AG04449 (cell line): ENCODE results near the gene INSC.

Experiments
- CTCF ChIA-PET: fragments of 350-600 bp; formaldehyde crosslinking; extraction: SDS; loops from one replicate; lab custom pipeline; 2021; ENCODE audit warnings: antibody characterized with exemption; lab: Yijun Ruan, JAX
- POLR2A ChIA-PET: fragments of 400-600, 350-600 bp; formaldehyde crosslinking; extraction: SDS; loops from one replicate; lab custom pipeline; 2020; ENCODE audit warnings: antibody characterized with exemption, inconsistent platforms; lab: Yijun Ruan, JAX
- DNase-seq: peaks from one replicate; pipeline ENCODE4 v3.0.0-alpha.2; 2010; ENCODE audit warnings: low read depth, low spot score
- H3K4me3 ChIP-seq: 2 replicates; pipeline ENCODE4 v1.5.1; 2011; ENCODE audit warnings: low read depth, mild to moderate bottlenecking, control low read depth, low read length
- TF ChIP-seq, protein P1 (sequence below): IDR thresholded peaks from one replicate; pipeline ENCODE4 v1.5.1; 2011; ENCODE audit warnings: mild to moderate bottlenecking, moderate library complexity, low read length, control low read depth, inconsistent platforms; ENCODE audit not compliant: insufficient read depth; ENCODE audit errors: missing control alignments

The INSC gene

DNA sequence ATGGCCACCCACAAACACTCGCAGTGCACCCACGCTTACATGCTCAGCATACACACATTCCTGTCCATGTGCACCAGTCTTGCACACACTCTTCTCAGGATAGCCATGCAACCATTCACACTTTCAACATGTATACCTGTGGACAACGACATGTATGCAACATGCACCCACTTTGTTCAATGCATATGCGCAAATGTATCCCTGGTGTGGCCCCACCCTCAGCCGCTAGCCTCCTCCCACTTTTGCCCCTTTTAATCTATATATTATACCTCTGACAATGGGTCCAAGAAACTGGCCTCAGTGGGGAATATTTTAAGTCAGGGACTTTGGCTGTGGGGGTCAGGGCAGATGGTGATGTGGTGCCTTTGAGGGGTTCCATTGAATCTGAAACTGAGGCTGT lies 963 bp downstream of the INSC start:
- no peak for DNase-seq
- TF ChIP-seq, protein P1, sequence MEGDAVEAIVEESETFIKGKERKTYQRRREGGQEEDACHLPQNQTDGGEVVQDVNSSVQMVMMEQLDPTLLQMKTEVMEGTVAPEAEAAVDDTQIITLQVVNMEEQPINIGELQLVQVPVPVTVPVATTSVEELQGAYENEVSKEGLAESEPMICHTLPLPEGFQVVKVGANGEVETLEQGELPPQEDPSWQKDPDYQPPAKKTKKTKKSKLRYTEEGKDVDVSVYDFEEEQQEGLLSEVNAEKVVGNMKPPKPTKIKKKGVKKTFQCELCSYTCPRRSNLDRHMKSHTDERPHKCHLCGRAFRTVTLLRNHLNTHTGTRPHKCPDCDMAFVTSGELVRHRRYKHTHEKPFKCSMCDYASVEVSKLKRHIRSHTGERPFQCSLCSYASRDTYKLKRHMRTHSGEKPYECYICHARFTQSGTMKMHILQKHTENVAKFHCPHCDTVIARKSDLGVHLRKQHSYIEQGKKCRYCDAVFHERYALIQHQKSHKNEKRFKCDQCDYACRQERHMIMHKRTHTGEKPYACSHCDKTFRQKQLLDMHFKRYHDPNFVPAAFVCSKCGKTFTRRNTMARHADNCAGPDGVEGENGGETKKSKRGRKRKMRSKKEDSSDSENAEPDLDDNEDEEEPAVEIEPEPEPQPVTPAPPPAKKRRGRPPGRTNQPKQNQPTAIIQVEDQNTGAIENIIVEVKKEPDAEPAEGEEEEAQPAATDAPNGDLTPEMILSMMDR: no peak
- H3K4me3 ChIP-seq: no peak overlapping the region
- ChIA-PET POLR2A (no interaction called here), CTCF (interaction anchor here (1.5 to 2.8 kb wide), 3 partner anchors 8 to 15 kb away, joined by 3 to 10 read pairs (median 8); no protein-coding TSS in a partner anchor)

DNA sequence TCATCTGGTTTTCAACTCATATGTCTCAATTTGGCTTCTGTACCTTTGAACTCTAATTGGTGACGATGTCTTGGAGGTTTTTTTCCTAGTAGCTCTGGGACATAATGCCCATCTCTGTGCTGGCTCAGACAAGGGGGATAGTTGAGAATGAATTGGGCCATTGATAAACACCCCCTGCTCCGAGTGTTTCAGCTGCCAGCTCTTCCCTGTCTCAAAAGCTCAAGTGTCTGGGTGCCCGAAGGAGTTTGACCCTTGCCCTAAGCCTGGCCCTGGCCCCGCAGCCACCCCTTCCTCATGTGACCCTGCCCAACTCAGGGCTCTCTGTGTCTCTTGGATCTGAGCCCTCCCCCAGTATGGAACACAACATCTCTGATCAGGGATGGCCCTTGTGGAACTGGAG lies 3.0 kb downstream of the INSC start:
- TF ChIP-seq, protein P1: no peak
- no peak for DNase-seq
- ChIA-PET POLR2A (no interaction called here), CTCF (interaction anchor here (0.7 to 2.8 kb wide), 8 partner anchors 8 to 42 kb away, joined by 3 to 10 read pairs (median 4); no protein-coding TSS in a partner anchor)
- H3K4me3 ChIP-seq: no peak overlapping the region

DNA sequence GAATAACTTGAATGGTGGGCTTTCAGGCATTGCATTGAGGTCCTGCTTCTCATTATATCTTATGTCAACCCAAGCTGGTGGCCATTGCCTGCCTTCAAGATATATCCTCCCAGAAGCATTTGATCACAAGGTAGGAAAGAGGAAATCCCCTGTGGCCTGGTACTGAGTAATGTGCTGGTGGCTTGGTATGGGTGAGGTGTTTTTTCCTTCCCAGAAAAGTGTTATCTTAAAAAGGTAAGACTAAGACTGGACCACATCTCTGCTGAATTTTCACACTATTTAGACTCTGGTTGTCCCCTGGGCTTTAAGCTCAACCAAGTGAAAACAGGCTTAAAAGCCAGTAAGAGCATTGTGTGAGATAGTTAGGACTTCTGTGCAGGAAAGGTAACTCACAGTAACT lies 3.7 kb downstream of the INSC start:
- ChIA-PET CTCF (interaction anchor here (0.9 to 1.4 kb wide), 6 partner anchors 8 to 41 kb away, joined by 3 to 7 read pairs (median 4); no protein-coding TSS in a partner anchor), POLR2A (no interaction called here)

DNA sequence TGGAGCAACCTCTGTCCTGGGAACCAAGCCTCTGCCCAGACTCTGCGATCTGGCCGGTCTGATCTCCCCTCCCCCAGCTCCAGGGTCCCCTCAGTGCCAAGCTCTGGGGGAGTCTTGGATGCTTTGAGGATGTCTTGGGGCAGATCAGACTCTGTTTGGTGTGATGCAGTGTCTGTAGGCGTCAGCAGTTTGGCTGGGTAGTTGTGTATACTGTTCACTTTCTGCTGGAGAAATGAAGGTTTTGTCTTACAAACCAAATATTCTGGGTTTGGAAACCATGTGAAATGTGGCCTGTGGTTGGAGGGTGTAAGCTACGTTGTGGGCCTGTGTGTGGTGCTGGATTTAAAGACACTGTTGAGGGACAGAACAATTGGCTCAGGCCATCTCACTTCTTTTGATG lies 4.6 kb downstream of the INSC start:
- no peak overlapping the region for H3K4me3 ChIP-seq
- POLR2A ChIA-PET: no interaction called here
- no peak for DNase-seq
- CTCF ChIA-PET: interaction anchor here (1.0 to 1.4 kb wide), 4 partner anchors 9 to 40 kb away, joined by 3 to 5 read pairs (median 4); no protein-coding TSS in a partner anchor
- TF ChIP-seq, protein P1: no peak

More for the DNA sequence above, 3.7 kb downstream of the INSC start:
- no peak overlapping the region for H3K4me3 ChIP-seq
- no peak for DNase-seq
- TF ChIP-seq, protein P1: no peak

GRCh38 chr11:15119826-15120225 lies 5.1 kb downstream of the INSC start:
- CTCF ChIA-PET: interaction anchor here (1.3 kb wide), 1 partner anchor 39 kb away, joined by 5 read pairs; no protein-coding TSS in a partner anchor

GRCh38 chr11:15123849-15124248 lies 9.1 kb downstream of the INSC start:
- CTCF ChIA-PET: interaction anchor here (1.0 to 5.8 kb wide), 3 partner anchors 10 to 35 kb away, joined by 3 to 35 read pairs (median 5); no protein-coding TSS in a partner anchor
- POLR2A ChIA-PET: interaction anchor here (0.7 to 1.1 kb wide), 5 partner anchors 13 to 71 kb away, joined by 3 to 4 read pairs (median 3); no protein-coding TSS in a partner anchor
- TF ChIP-seq, protein P1: no peak
- DNase-seq: peak; percentile 51
- no peak overlapping the region for H3K4me3 ChIP-seq

More at GRCh38 chr11:15119826-15120225, 5.1 kb downstream of the INSC start:
- TF ChIP-seq, protein P1: no peak
- POLR2A ChIA-PET: no interaction called here
- DNase-seq: no peak
- H3K4me3 ChIP-seq: no peak overlapping the region
